K562 (cell line): Measurements from ENCODE around the gene GABARAP. TPM values are rescaled to one million over a fixed set of nuclear protein-coding genes. Genes with fewer than 3 reads are reported as not detected.
A peak's percentile ranks its signal among the peaks of the same experiment; 100 is the strongest.

Source experiments
- ATF7 ChIP-seq: fragments of 450-650 bp; IDR thresholded peaks from 2 replicates; pipeline ENCODE4 v1.7.1; 2014; ENCODE audit warnings: mild to moderate bottlenecking, moderate library complexity
- CCNT2 ChIP-seq: IDR thresholded peaks from 2 replicates; pipeline ENCODE4 v1.6.1; 2011; ENCODE audit warnings: borderline replicate concordance, low read depth, mild to moderate bottlenecking, moderate library complexity, mixed read lengths, low read length; ENCODE audit not compliant: insufficient read length; ENCODE audit errors: extremely low read depth
- CREBBP ChIP-seq: IDR thresholded peaks from one replicate; pipeline ENCODE4 v1.6.1; 2012; ENCODE audit warnings: low read depth, mild to moderate bottlenecking, control low read depth, inconsistent platforms, low read length
- CREM ChIP-seq: IDR thresholded peaks from 2 replicates; pipeline ENCODE4 v1.6.1; 2014; ENCODE audit warnings: antibody characterized with exemption, low read depth
- E2F6 ChIP-seq, 2 experiments: IDR thresholded peaks; 2 replicates each; pipeline ENCODE4 v1.6.1; 2011; ENCODE audit warnings: borderline replicate concordance in 1 of 2, control low read depth in 1 of 2, low read depth in 1 of 2, low read length in 1 of 2, mild to moderate bottlenecking in 1 of 2, mixed read lengths in 1 of 2, moderate library complexity in 1 of 2; ENCODE audit not compliant: insufficient read depth in 1 of 2, insufficient read length in 1 of 2, poor library complexity in 1 of 2, severe bottlenecking in 1 of 2; ENCODE audit errors: extremely low read depth in 1 of 2
- ELF2 ChIP-seq: fragments of 250-450 bp; sonication (Bioruptor Pico); IDR thresholded peaks from 2 replicates; pipeline ENCODE4 v1.5.0; 2021; ENCODE audit warnings: mild to moderate bottlenecking
- ETS1 ChIP-seq: conservative IDR thresholded peaks from 2 replicates; pipeline ENCODE4 v1.6.1; 2011; ENCODE audit warnings: low read depth, mild to moderate bottlenecking, low read length; ENCODE audit not compliant: control insufficient read depth
- GMEB1 ChIP-seq: fragments of 250-450 bp; sonication (Bioruptor Pico); IDR thresholded peaks from 2 replicates; pipeline ENCODE4 v1.4.0; 2020; ENCODE audit warnings: mild to moderate bottlenecking
- HDAC1 ChIP-seq, 2 experiments: fragments of 450-650 bp; IDR thresholded peaks; 2 replicates each; pipeline ENCODE4 v1.6.1; 2016 to 2017; ENCODE audit warnings: inconsistent platforms in 1 of 2, mild to moderate bottlenecking in 1 of 2, moderate library complexity in 1 of 2
- HSF4 ChIP-seq: fragments of 250-450 bp; sonication (Bioruptor Pico); IDR thresholded peaks from 2 replicates; pipeline ENCODE4 v2.1.2; 2022; ENCODE audit warnings: mild to moderate bottlenecking, moderate library complexity, borderline replicate concordance
- L3MBTL2 ChIP-seq: fragments of 450-650 bp; IDR thresholded peaks from 2 replicates; pipeline ENCODE4 v1.6.1; 2016; ENCODE audit warnings: mild to moderate bottlenecking, moderate library complexity
- MCM2 ChIP-seq: fragments of 450-650 bp; IDR thresholded peaks from 2 replicates; pipeline ENCODE4 v1.6.1; 2017; ENCODE audit warnings: low read depth, mild to moderate bottlenecking
- SMAD3 ChIP-seq: fragments of 450-650 bp; formaldehyde crosslinking; conservative IDR thresholded peaks from 2 replicates; pipeline ENCODE4 v1.4.0; 2020; ENCODE audit warnings: mild to moderate bottlenecking
- SP1 ChIP-seq: sonication (generic); formaldehyde crosslinking; IDR thresholded peaks from 2 replicates; pipeline ENCODE4 v1.8.1; 2022; ENCODE audit warnings: mild to moderate bottlenecking, missing genetic modification reagents
- STAT5A ChIP-seq: IDR thresholded peaks from 2 replicates; pipeline ENCODE4 v1.6.1; 2012; ENCODE audit warnings: low read length, inconsistent platforms, borderline replicate concordance
- TFAM ChIP-seq: fragments of 250-450 bp; sonication (Bioruptor Pico); conservative IDR thresholded peaks from 2 replicates; pipeline ENCODE4 v1.5.0; 2021; ENCODE audit warnings: mild to moderate bottlenecking, moderate library complexity
- TFAP4 ChIP-seq: sonication (generic); formaldehyde crosslinking; IDR thresholded peaks from 2 replicates; pipeline ENCODE4 v1.8.0; 2022; ENCODE audit warnings: missing genetic modification reagents, mild to moderate bottlenecking, moderate library complexity, borderline replicate concordance
- ZBTB1 ChIP-seq: sonication (generic); formaldehyde crosslinking; IDR thresholded peaks from 2 replicates; pipeline ENCODE4 v1.8.1; 2023; ENCODE audit warnings: missing genetic modification reagents, low read depth, mild to moderate bottlenecking, borderline replicate concordance
- ZNF253 ChIP-seq: fragments of 250-450 bp; sonication (Bioruptor Pico); conservative IDR thresholded peaks from 2 replicates; pipeline ENCODE4 v1.6.1; 2021; ENCODE audit warnings: mild to moderate bottlenecking
- polyA plus RNA-seq, 8 experiments: library from polyadenylated mRNA; depleted of rRNA in 4 of 8; stranded (reverse) in 5 of 8; unstranded in 3 of 8; fragments of >200 nt; fragmentation: Nextera tagmentation in 2 of 8; fragmentation: Illumina TruSeq in 1 of 8; extraction: Ambion mirVana in 2 of 8; extraction: Trizol in 1 of 8; gene quantifications; 2 replicates each; pipeline versions ENCODE4 v1.2.1 to v1.2.3, GENCODE V29; 2011 to 2014; ENCODE audit warnings: inconsistent platforms in 1 of 8, missing spikeins in 1 of 8
- total RNA-seq, 7 experiments: library from RNA; depleted of rRNA in 6 of 7; stranded (reverse); fragments of >200 nt in 6 of 7; fragmentation: Illumina TruSeq in 2 of 7; extraction: Trizol in 2 of 7; gene quantifications; 2 replicates each; pipeline versions ENCODE4 v1.2.1 to v1.2.3, GENCODE V29; 2011 to 2021; ENCODE audit warnings: low replicate concordance in 1 of 7
- TF ChIP-seq, protein P1 (sequence below): fragments of 450-650 bp; formaldehyde crosslinking; IDR thresholded peaks from 2 replicates; pipeline ENCODE4 v1.4.0; 2020; ENCODE audit warnings: mild to moderate bottlenecking, moderate library complexity

GABARAP gene
- total and polyA plus RNA-seq, 9 of the 15 experiments (the other 6 are each of a cell fraction or from before 2014, with no cell fraction given): 47.5 to 373 (median 152) TPM

DNA sequence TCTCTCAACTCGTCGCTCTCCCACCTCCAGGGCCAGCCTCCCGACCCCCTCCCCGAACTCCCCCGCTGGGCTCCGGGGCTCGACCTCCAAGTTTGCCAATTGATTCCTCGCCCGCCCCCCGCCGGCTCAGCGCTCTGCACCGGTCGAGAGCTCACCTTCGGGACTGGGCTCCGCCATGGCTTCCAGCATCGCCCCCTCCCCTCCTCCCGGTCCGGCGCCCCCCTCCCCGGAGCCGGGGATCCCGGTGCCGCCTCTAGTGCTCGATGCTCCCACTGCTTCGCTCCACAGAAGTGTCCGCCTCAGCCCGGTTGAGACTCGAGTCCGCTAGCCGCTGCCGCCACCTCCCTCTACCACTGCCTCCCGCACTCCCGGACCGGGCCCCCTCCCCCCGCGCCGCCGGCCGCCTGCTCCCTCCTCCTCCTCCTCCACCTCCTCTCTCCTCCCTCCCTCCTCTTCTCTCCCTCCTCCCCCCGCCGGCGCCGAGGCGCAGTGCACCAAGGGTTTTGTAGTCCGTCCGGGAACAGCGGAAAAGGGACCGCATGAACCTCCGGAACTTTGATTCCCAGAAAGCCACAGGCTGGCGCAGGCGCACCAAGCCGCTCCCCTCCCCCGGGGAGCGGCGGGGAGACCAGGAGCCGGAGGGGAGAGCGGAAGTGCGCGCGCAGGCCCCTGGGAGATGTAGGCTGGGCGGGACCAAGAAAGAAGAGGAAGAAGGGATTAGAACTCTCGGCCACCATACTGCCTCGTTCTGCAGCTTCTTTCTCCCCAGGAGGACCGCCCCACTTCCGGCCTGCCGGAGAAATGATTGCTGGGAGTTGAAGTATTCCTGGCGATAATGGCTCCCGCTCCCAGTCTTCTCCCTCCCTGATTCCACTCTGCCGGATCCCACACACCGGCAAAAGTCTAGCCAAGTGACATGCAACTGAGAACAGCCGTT is 2.9 kb downstream of the GABARAP start, which contains the start of gene PHF23 (continued):
- TF ChIP-seq ELF2 (CRISPR knock-in tag) (peak; percentile 67; the same call in 1 of the 2 replicates), HSF4 (CRISPR knock-in tag) (no peak), ZBTB1 (CRISPR knock-in tag) (no peak), GMEB1 (CRISPR knock-in tag) (peak; percentile 46; the same call in 1 of the 2 replicates), E2F6 (IDR thresholded peaks at IDR 0.05; ENCODE audit: borderline replicate concordance in 1 of 2, extremely low read depth in 1 of 2, insufficient read depth in 1 of 2, insufficient read length in 1 of 2, low read depth in 1 of 2, low read length in 1 of 2, poor library complexity in 1 of 2, severe bottlenecking in 1 of 2) (peak in 1 of 2 experiments; percentile 43), ATF7 (peak; percentile 79), MCM2 (peak; percentile 93), STAT5A (no peak), ZNF253 (CRISPR knock-in tag) (no peak), TFAP4 (CRISPR knock-in tag) (peak; percentile 70; the same call in 1 of the 2 replicates), SP1 (peak; percentile 56; the same call in 1 of the 2 replicates), TFAM (CRISPR knock-in tag) (no peak), CREBBP (no peak), HDAC1 (IDR thresholded peaks at IDR 0.05) (peak in 1 of 2 experiments; percentile 65; a peak in 1 of 4 replicates), L3MBTL2 (peak; percentile 50; the same call in 1 of the 2 replicates), ETS1 (peak; percentile 85), CCNT2 (peak; percentile 69), CREM (peak; percentile 79), SMAD3 (CRISPR knock-in tag) (0 out of 2 replicates have a peak, but pooled peaks have one; percentile 10)
- TF ChIP-seq, protein P1, sequence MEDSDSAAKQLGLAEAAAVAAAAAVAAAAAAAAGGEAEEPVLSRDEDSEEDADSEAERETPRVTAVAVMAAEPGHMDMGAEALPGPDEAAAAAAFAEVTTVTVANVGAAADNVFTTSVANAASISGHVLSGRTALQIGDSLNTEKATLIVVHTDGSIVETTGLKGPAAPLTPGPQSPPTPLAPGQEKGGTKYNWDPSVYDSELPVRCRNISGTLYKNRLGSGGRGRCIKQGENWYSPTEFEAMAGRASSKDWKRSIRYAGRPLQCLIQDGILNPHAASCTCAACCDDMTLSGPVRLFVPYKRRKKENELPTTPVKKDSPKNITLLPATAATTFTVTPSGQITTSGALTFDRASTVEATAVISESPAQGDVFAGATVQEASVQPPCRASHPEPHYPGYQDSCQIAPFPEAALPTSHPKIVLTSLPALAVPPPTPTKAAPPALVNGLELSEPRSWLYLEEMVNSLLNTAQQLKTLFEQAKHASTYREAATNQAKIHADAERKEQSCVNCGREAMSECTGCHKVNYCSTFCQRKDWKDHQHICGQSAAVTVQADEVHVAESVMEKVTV (CRISPR knock-in tag): no peak
